22Rv1 (cell line): ENCODE data around the gene MIDN.

Experiments
- ZFX ChIP-seq: fragments of 450-650 bp; IDR thresholded peaks from 2 replicates; pipeline ENCODE4 v1.6.1; 2017; ENCODE audit warnings: antibody characterized with exemption, borderline replicate concordance
- TF ChIP-seq, protein P1 (sequence below): fragments of 450-650 bp; IDR thresholded peaks from 2 replicates; pipeline ENCODE4 v1.5.1; 2017; ENCODE audit warnings: mild to moderate bottlenecking

DNA sequence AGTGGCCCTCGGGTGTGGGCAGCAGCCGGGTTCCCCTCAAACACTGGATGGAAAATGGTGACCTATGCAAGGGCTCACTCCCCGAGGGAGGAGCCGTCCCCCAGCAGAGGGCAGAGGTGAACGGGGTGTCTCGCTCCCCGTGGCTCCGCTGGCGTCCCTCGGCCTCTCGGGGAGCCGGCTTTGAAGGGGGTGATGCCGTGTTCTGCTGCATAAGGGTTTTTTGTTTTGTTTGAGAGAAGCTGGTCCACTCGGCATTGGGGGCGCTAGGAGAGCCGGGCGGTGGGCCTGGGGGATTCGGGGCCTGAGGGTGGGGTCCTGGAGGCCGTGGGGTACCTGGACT is 41.3 kb downstream of the MIDN start:
- TF ChIP-seq, protein P1, sequence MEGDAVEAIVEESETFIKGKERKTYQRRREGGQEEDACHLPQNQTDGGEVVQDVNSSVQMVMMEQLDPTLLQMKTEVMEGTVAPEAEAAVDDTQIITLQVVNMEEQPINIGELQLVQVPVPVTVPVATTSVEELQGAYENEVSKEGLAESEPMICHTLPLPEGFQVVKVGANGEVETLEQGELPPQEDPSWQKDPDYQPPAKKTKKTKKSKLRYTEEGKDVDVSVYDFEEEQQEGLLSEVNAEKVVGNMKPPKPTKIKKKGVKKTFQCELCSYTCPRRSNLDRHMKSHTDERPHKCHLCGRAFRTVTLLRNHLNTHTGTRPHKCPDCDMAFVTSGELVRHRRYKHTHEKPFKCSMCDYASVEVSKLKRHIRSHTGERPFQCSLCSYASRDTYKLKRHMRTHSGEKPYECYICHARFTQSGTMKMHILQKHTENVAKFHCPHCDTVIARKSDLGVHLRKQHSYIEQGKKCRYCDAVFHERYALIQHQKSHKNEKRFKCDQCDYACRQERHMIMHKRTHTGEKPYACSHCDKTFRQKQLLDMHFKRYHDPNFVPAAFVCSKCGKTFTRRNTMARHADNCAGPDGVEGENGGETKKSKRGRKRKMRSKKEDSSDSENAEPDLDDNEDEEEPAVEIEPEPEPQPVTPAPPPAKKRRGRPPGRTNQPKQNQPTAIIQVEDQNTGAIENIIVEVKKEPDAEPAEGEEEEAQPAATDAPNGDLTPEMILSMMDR: no peak
- TF ChIP-seq ZFX: no peak
